Gastrocnemius medialis (tissue), 4 donors: Measurements from ENCODE around the gene JAK3.
"Not testable (repeated sequence)": the region's sequence is repeated elsewhere in the genome, so short reads cannot be mapped to it uniquely, and the experiment has no call there.

Source experiments
- CTCF ChIP-seq, 5 experiments: fragments of 450-650 bp in 3 of 5; fragments of 200-600 bp in 2 of 5; sonication (generic) in 2 of 5; IDR thresholded peaks in 4 of 5; conservative IDR thresholded peaks in 1 of 5; 1 replicate in 4 of 5; 2 replicates in 1 of 5; pipeline ENCODE4 v1.5.1; 2016 to 2019; ENCODE audit warnings: antibody characterized with exemption in 5 of 5, mild to moderate bottlenecking in 3 of 5, moderate library complexity in 3 of 5
- POLR2A ChIP-seq, 2 donors: fragments of 450-650 bp; IDR thresholded peaks; one replicate each; pipeline ENCODE4 v1.6.1; 2017; ENCODE audit warnings: antibody characterized with exemption in 2 of 2, mild to moderate bottlenecking in 2 of 2, moderate library complexity in 2 of 2

GRCh38 chr19:17777840-17778239 lies 69.9 kb downstream of the JAK3 start:
- TF ChIP-seq CTCF (IDR thresholded peaks at IDR 0.05 in 4 of 5, conservative IDR thresholded peaks at IDR 0.05 in 1 of 5); POLR2A (IDR thresholded peaks at IDR 0.05): not testable (repeated sequence)
